WTC11 (cell line): Measurements from ENCODE around the gene CEP131. TPM values are rescaled to one million over a fixed set of nuclear protein-coding genes. Genes with fewer than 3 reads are reported as not detected.

Experiments
- ATAC-seq: fragments of 200-7000 bp; cut with Tn5 transposase; 2 replicates; pipeline ENCODE4 v1.10.0; 2021; ENCODE audit warnings: mild to moderate bottlenecking, moderate library complexity
- CTCF ChIA-PET: fragments of 300-600 bp; sonication (Branson Sonifier 250); formaldehyde crosslinking; loops from one replicate; lab custom pipeline; 2021; ENCODE audit warnings: antibody characterized with exemption; lab: Charles Lee
- POLR2A ChIA-PET: fragments of 350-600 bp; sonication (Branson Sonifier 250); formaldehyde crosslinking; loops from one replicate; lab custom pipeline; 2021; ENCODE audit warnings: antibody characterized with exemption; lab: Charles Lee
- DNase-seq: peaks from one replicate; pipeline ENCODE4 v3.0.0; 2021; ENCODE audit warnings: low spot score
- H3K27ac Mint-ChIP-seq: 2 replicates; pipeline ENCODE4 v1.8.0; 2021; ENCODE audit warnings: mixed read lengths
- H3K27me3 Mint-ChIP-seq: 2 replicates; pipeline ENCODE4 v1.8.0; 2021; ENCODE audit warnings: low read depth, mild to moderate bottlenecking, moderate library complexity, mixed read lengths
- H3K36me3 Mint-ChIP-seq: 2 replicates; pipeline ENCODE4 v1.8.0; 2021; ENCODE audit warnings: mixed read lengths
- H3K4me1 Mint-ChIP-seq: 2 replicates; pipeline ENCODE4 v1.8.0; 2022; ENCODE audit warnings: mixed read lengths
- H3K4me3 Mint-ChIP-seq: 2 replicates; pipeline ENCODE4 v1.8.0; 2021; ENCODE audit warnings: mild to moderate bottlenecking, moderate library complexity, mixed read lengths
- H3K9me3 Mint-ChIP-seq: 2 replicates; pipeline ENCODE4 v1.8.0; 2021; ENCODE audit warnings: mixed read lengths
- AFF4 ChIP-seq: sonication (generic); formaldehyde crosslinking; IDR thresholded peaks from 2 replicates; pipeline ENCODE4 v1.8.1; 2023; ENCODE audit warnings: mild to moderate bottlenecking, missing genetic modification reagents, borderline replicate concordance
- ATF1 ChIP-seq: sonication (generic); formaldehyde crosslinking; IDR thresholded peaks from 2 replicates; pipeline ENCODE4 v1.8.1; 2023; ENCODE audit warnings: mild to moderate bottlenecking, moderate library complexity, missing genetic modification reagents
- CBFB ChIP-seq: sonication (generic); formaldehyde crosslinking; IDR thresholded peaks from 2 replicates; pipeline ENCODE4 v1.8.1; 2022; ENCODE audit warnings: mild to moderate bottlenecking, low read depth, missing genetic modification reagents
- EMX1 ChIP-seq: fragments of 250-450 bp; sonication (Bioruptor Pico); IDR thresholded peaks from 2 replicates; pipeline ENCODE4 v1.8.0; 2021; ENCODE audit warnings: mild to moderate bottlenecking
- MYBL2 ChIP-seq: sonication (generic); formaldehyde crosslinking; IDR thresholded peaks from 2 replicates; pipeline ENCODE4 v1.8.1; 2023; ENCODE audit warnings: mild to moderate bottlenecking, moderate library complexity, missing genetic modification reagents
- NFYB ChIP-seq: sonication (generic); formaldehyde crosslinking; conservative IDR thresholded peaks from 2 replicates; pipeline ENCODE4 v1.8.0; 2022; ENCODE audit warnings: low read depth, missing genetic modification reagents
- NR1H2 ChIP-seq: sonication (generic); formaldehyde crosslinking; IDR thresholded peaks from 2 replicates; pipeline ENCODE4 v1.9.0; 2021; ENCODE audit warnings: mild to moderate bottlenecking, moderate library complexity, missing genetic modification reagents
- SOX15 ChIP-seq: fragments of 250-450 bp; sonication (Bioruptor Pico); IDR thresholded peaks from 2 replicates; pipeline ENCODE4 v1.9.0; 2021; ENCODE audit warnings: mild to moderate bottlenecking
- TEAD4 ChIP-seq: sonication (generic); formaldehyde crosslinking; IDR thresholded peaks from 2 replicates; pipeline ENCODE4 v1.8.0; 2022; ENCODE audit warnings: mild to moderate bottlenecking, missing genetic modification reagents
- ZMAT4 ChIP-seq: fragments of 250-450 bp; sonication (Bioruptor Pico); IDR thresholded peaks from 2 replicates; pipeline ENCODE4 v1.9.0; 2021; ENCODE audit warnings: mild to moderate bottlenecking
- ZNF138 ChIP-seq: sonication (generic); formaldehyde crosslinking; conservative IDR thresholded peaks from 2 replicates; pipeline ENCODE4 v1.8.1; 2022; ENCODE audit warnings: mild to moderate bottlenecking, moderate library complexity, missing genetic modification reagents
- ZNF232 ChIP-seq: sonication (generic); formaldehyde crosslinking; IDR thresholded peaks from 2 replicates; pipeline ENCODE4 v1.8.0; 2022; ENCODE audit warnings: mild to moderate bottlenecking, missing genetic modification reagents
- ZNF263 ChIP-seq: sonication (generic); formaldehyde crosslinking; IDR thresholded peaks from 2 replicates; pipeline ENCODE4 v1.8.1; 2022; ENCODE audit warnings: low read depth, mild to moderate bottlenecking, moderate library complexity, missing genetic modification reagents
- ZNF423 ChIP-seq: fragments of 250-450 bp; sonication (Bioruptor Pico); IDR thresholded peaks from 2 replicates; pipeline ENCODE4 v2.1.2; 2022; ENCODE audit warnings: mild to moderate bottlenecking, moderate library complexity
- total RNA-seq: library from RNA; stranded (reverse); gene quantifications from 3 replicates; pipeline ENCODE4 v1.2.3, GENCODE V29; 2021
- TF ChIP-seq, protein P1 (sequence below): fragments of 250-450 bp; sonication (Bioruptor Pico); conservative IDR thresholded peaks from 2 replicates; pipeline ENCODE4 v1.9.0; 2021; ENCODE audit warnings: mild to moderate bottlenecking
- TF ChIP-seq, protein P2 (sequence below): sonication (generic); formaldehyde crosslinking; IDR thresholded peaks from 2 replicates; pipeline ENCODE4 v1.8.1; 2023; ENCODE audit warnings: mild to moderate bottlenecking, missing genetic modification reagents
- TF ChIP-seq, protein P3 (sequence below): sonication (generic); formaldehyde crosslinking; IDR thresholded peaks from 2 replicates; pipeline ENCODE4 v1.8.1; 2022; ENCODE audit warnings: low read depth, missing genetic modification reagents, borderline replicate concordance

The CEP131 gene
- total RNA-seq, 1 experiment from 2014 or later: 35.2 TPM

GRCh38 chr17:81187120-81187519 is 35.6 kb downstream of the CEP131 start:
- H3K4me1 Mint-ChIP-seq: no peaks in the 10 kb centered on the region
- H3K4me3 Mint-ChIP-seq: no peak overlapping the region
- no peaks in the 10 kb centered on the region for H3K9me3 Mint-ChIP-seq
- TF ChIP-seq ATF1 (no peak), ZNF138 (no peak), ZMAT4 (CRISPR knock-in tag) (no peak), MYBL2 (CRISPR knock-in tag) (no peak), ZNF232 (CRISPR knock-in tag) (no peak), CBFB (CRISPR knock-in tag) (no peak)
- ATAC-seq: no peak
- H3K27me3 Mint-ChIP-seq: no peaks in the 10 kb centered on the region
- ChIA-PET CTCF (interaction anchor here (1.2 kb wide), 1 partner anchor 14 kb away, joined by 4 read pairs; no protein-coding TSS in a partner anchor), POLR2A (no interaction called here)
- no peak for DNase-seq
- H3K36me3 Mint-ChIP-seq: no peaks in the 10 kb centered on the region
- H3K27ac Mint-ChIP-seq: no peak overlapping the region

DNA sequence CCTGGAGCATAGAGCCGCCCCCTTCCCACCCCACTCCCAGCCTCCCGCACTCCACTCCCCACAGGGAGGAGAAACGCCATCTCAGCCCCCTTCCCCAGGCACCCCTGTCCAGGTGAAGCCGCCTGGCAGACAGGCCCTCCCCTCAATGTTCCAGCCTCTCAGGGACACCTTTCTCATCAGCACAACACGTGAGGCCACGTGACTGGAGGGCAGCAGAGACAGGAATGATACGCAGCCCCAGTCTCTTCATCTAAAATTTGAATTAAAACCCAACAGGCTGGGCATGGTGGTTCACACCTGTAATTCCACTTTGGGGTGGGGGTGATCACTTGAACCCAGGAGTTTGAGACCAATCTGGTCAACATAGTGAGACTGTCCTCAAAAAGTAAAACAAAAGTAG is 36.6 kb downstream of the CEP131 start:
- TF ChIP-seq ZNF138: no peak
- TF ChIP-seq AFF4: no peak
- no peak for TF ChIP-seq ZNF423 (CRISPR knock-in tag)
- TF ChIP-seq, protein P1, sequence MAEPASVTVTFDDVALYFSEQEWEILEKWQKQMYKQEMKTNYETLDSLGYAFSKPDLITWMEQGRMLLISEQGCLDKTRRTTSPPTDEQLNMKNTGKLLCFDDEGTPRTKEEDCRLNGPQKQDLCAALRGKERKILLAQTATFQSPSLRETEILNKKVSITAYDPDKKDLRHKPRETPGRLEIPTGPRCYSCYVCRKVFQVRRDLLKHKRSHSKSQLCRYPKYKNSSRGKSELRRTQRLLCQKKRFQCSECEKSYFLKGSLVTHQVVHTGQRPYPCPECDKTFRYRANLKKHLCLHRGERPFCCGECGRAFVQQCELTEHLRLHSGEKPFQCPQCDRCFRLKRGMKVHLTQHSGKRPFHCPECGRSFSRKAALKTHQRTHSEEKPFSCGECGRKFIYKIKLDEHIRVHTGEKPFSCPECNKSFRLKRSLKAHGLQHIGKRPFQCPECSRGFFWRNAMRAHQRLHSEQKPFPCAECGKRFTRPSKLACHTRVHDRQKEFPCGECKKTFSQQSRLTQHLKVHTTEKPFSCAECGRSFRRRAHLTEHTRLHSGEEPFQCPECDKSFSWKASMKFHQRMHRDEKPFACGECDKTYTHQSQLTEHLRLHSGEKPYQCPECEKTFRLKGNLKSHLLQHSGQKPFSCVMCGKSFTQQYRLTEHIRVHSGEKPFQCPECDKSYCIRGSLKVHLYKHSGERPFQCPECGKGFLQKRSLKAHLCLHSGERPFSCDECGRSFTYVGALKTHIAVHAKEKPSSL (CRISPR knock-in tag): no peak
- TF ChIP-seq, all 79 proteins: peak for 0
- CTCF ChIA-PET: no interaction called here
- no peak for ATAC-seq
- DNase-seq: no peak
- Mint-ChIP-seq H3K4me3 (no peak overlapping the region), H3K36me3 (no peaks in the 10 kb centered on the region), H3K4me1 (no peaks in the 10 kb centered on the region), H3K9me3 (no peaks in the 10 kb centered on the region), H3K27me3 (no peaks in the 10 kb centered on the region), H3K27ac (no peak overlapping the region; the same call in 1 of the 2 replicates)
- POLR2A ChIA-PET: interaction anchor here (0.6 kb wide), 1 partner anchor 54 kb away, joined by 3 read pairs; no protein-coding TSS in a partner anchor

DNA sequence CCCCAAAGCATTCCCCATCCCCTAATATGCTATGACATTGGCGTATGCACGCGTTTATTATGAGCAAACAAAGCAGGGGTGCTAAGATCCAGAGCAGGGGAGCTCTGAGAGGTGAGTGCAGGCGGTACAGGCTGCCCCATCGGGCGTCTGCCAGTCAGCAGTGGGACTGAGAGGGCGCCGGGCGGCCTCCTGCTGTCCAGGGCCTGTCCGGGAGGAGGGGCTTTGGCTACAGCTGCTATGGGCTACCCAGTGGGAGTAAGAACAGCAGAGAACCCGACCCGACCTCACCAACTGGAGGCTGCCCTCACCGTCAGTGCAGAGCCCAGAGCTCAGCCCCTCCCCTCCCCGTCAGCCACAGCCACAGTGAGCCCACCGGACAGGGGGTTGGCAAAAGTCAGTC is 38.2 kb downstream of the CEP131 start:
- no peak overlapping the region for H3K4me3 Mint-ChIP-seq
- H3K4me1 Mint-ChIP-seq: no peaks in the 10 kb centered on the region
- no peaks in the 10 kb centered on the region for H3K36me3 Mint-ChIP-seq
- ChIA-PET CTCF (interaction anchor here (0.6 to 1.6 kb wide), 5 partner anchors 16 to 161 kb away, joined by 3 to 7 read pairs (median 4); no protein-coding TSS in a partner anchor), POLR2A (no interaction called here)
- no peaks in the 10 kb centered on the region for H3K27me3 Mint-ChIP-seq
- no peaks in the 10 kb centered on the region for H3K9me3 Mint-ChIP-seq
- no peak overlapping the region for H3K27ac Mint-ChIP-seq
- DNase-seq (peak; percentile 45), ATAC-seq (peak; percentile 61)
- no peak for TF ChIP-seq SOX15 (CRISPR knock-in tag)
- no peak for TF ChIP-seq EMX1 (CRISPR knock-in tag)
- TF ChIP-seq, protein P2, sequence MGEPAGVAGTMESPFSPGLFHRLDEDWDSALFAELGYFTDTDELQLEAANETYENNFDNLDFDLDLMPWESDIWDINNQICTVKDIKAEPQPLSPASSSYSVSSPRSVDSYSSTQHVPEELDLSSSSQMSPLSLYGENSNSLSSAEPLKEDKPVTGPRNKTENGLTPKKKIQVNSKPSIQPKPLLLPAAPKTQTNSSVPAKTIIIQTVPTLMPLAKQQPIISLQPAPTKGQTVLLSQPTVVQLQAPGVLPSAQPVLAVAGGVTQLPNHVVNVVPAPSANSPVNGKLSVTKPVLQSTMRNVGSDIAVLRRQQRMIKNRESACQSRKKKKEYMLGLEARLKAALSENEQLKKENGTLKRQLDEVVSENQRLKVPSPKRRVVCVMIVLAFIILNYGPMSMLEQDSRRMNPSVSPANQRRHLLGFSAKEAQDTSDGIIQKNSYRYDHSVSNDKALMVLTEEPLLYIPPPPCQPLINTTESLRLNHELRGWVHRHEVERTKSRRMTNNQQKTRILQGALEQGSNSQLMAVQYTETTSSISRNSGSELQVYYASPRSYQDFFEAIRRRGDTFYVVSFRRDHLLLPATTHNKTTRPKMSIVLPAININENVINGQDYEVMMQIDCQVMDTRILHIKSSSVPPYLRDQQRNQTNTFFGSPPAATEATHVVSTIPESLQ: no peak
- no peak for TF ChIP-seq ZNF263 (CRISPR knock-in tag)
- TF ChIP-seq, protein P3, sequence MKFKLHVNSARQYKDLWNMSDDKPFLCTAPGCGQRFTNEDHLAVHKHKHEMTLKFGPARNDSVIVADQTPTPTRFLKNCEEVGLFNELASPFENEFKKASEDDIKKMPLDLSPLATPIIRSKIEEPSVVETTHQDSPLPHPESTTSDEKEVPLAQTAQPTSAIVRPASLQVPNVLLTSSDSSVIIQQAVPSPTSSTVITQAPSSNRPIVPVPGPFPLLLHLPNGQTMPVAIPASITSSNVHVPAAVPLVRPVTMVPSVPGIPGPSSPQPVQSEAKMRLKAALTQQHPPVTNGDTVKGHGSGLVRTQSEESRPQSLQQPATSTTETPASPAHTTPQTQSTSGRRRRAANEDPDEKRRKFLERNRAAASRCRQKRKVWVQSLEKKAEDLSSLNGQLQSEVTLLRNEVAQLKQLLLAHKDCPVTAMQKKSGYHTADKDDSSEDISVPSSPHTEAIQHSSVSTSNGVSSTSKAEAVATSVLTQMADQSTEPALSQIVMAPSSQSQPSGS (CRISPR knock-in tag): no peak
- no peak for TF ChIP-seq TEAD4 (CRISPR knock-in tag)
- TF ChIP-seq NFYB (CRISPR knock-in tag): no peak
- no peak for TF ChIP-seq NR1H2 (CRISPR knock-in tag)
- no peak for TF ChIP-seq AFF4
